CD4-positive, alpha-beta T cell treated with Interleukin-6 at 100 ng/mL for 8 hours (primary cell): ENCODE data around the gene MGP.

Source experiments
- DNase-seq: peaks from one replicate; pipeline ENCODE4 v3.0.0-alpha.2; 2020; ENCODE audit warnings: mixed read lengths, low spot score

The MGP gene

GRCh38 chr12:14860490-14860889, 25.2 kb downstream of the MGP start:
- no peak for DNase-seq

GRCh38 chr12:14858513-14858912, 27.1 kb downstream of the MGP start:
- no peak for DNase-seq

- no peak for DNase-seq
Observed at GRCh38 chr12:14854586-14855183, 31.0 kb downstream of the MGP start.

- no peak for DNase-seq
Observed at GRCh38 chr12:14853961-14854360, 31.7 kb downstream of the MGP start.

GRCh38 chr12:14852880-14853279, 32.8 kb downstream of the MGP start:
- DNase-seq = no peak

- DNase-seq = no peak
Observed at GRCh38 chr12:14850929-14851663, 34.6 kb downstream of the MGP start.

GRCh38 chr12:14849661-14850060, 36.0 kb downstream of the MGP start:
- no peak for DNase-seq

GRCh38 chr12:14846876-14847580, 38.6 kb downstream of the MGP start:
- no peak for DNase-seq

- no peak for DNase-seq
Observed at GRCh38 chr12:14846042-14846587, 39.5 kb downstream of the MGP start.

GRCh38 chr12:14845350-14845750, 40.3 kb downstream of the MGP start:
- DNase-seq = peak; percentile 56

GRCh38 chr12:14844401-14844800, 41.3 kb downstream of the MGP start:
- DNase-seq = no peak

GRCh38 chr12:14843425-14843887, 42.2 kb downstream of the MGP start, which contains the start of gene ART4:
TSS of gene ART4 (minus strand) at chr12:14843526. CDS start at chr12:14843113, 413 bp downstream.
- DNase-seq = no peak

GRCh38 chr12:14842315-14842714, 43.3 kb downstream of the MGP start:
- DNase-seq = no peak

GRCh38 chr12:14841761-14842160, 43.9 kb downstream of the MGP start:
- no peak for DNase-seq

- DNase-seq = no peak
Observed at GRCh38 chr12:14840616-14841015, 45.0 kb downstream of the MGP start.

- DNase-seq = no peak
Observed at GRCh38 chr12:14839262-14839661, 46.4 kb downstream of the MGP start.

- DNase-seq = no peak
Observed at GRCh38 chr12:14836336-14837210, 49.1 kb downstream of the MGP start.

GRCh38 chr12:14834509-14834908, 51.1 kb downstream of the MGP start:
- no peak for DNase-seq

GRCh38 chr12:14833952-14834351, 51.7 kb downstream of the MGP start:
- no peak for DNase-seq

GRCh38 chr12:14833336-14833735, 52.3 kb downstream of the MGP start:
- DNase-seq = no peak
